BE2C (cell line): Measurements from ENCODE around the gene PRPF4.

ENCODE experiments used
- DNase-seq: peaks from one replicate; pipeline ENCODE4 v3.0.0-alpha.2; 2020
- H3K27me3 ChIP-seq: fragments of 250-450 bp; sonication (Bioruptor Pico); 2 replicates; pipeline ENCODE4 v1.5.1; 2020; ENCODE audit warnings: mild to moderate bottlenecking
- H3K36me3 ChIP-seq: fragments of 250-450 bp; sonication (Bioruptor Pico); 2 replicates; pipeline ENCODE4 v1.5.1; 2020; ENCODE audit warnings: mild to moderate bottlenecking
- H3K4me1 ChIP-seq: fragments of 250-450 bp; sonication (Bioruptor Pico); 2 replicates; pipeline ENCODE4 v1.5.1; 2020
- H3K4me3 ChIP-seq: 2 replicates; pipeline ENCODE4 v1.5.1; 2011; ENCODE audit warnings: low read depth, low read length
- H3K9me3 ChIP-seq: fragments of 250-450 bp; sonication (Bioruptor Pico); 2 replicates; pipeline ENCODE4 v1.5.1; 2020
- TF ChIP-seq, protein P1 (sequence below): IDR thresholded peaks from 2 replicates; pipeline ENCODE4 v1.5.1; 2012; ENCODE audit warnings: mild to moderate bottlenecking, low read depth, low read length

PRPF4 gene

DNA sequence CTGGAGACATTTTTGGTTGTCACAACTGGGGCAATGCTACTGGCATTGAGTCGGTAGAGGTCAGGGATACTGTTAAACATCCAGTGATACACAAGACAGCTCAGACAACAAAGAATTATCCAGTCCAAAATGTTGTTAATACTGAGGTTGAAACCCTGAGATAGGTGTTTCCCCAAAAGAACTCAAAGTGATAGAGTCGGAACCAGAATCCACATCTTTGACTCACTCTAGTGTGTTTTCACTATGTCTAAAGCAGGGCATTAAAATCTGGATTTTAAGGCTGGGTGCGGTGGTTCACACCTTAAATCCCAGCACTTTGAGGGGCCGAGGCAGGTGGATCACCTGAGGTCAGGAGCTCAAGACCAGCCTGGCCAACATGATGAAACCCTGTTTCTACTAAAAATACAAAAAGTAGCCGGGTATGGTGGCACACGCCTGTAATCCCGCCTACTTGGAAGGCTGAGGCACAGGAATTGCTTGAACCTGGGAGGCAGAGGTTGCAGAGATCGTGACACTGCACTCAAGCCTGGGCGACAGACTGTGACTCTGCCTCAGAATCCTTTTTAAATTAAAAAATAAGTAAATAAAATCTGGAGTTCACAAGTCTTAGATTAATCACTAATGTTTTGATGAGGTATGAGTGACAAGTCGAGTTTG, 37.1 kb upstream of the PRPF4 start:
- H3K9me3 ChIP-seq: no peaks in the 10 kb centered on the region
- no peak overlapping the region for H3K4me3 ChIP-seq
- H3K27me3 ChIP-seq: no peaks in the 10 kb centered on the region
- H3K36me3 ChIP-seq: peaks cover 8% of the 10 kb centered on the region; the same call in 1 of the 2 replicates
- no peak for DNase-seq
- TF ChIP-seq, protein P1, sequence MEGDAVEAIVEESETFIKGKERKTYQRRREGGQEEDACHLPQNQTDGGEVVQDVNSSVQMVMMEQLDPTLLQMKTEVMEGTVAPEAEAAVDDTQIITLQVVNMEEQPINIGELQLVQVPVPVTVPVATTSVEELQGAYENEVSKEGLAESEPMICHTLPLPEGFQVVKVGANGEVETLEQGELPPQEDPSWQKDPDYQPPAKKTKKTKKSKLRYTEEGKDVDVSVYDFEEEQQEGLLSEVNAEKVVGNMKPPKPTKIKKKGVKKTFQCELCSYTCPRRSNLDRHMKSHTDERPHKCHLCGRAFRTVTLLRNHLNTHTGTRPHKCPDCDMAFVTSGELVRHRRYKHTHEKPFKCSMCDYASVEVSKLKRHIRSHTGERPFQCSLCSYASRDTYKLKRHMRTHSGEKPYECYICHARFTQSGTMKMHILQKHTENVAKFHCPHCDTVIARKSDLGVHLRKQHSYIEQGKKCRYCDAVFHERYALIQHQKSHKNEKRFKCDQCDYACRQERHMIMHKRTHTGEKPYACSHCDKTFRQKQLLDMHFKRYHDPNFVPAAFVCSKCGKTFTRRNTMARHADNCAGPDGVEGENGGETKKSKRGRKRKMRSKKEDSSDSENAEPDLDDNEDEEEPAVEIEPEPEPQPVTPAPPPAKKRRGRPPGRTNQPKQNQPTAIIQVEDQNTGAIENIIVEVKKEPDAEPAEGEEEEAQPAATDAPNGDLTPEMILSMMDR: no peak
- H3K4me1 ChIP-seq: peaks cover 8% of the 10 kb centered on the region

DNA sequence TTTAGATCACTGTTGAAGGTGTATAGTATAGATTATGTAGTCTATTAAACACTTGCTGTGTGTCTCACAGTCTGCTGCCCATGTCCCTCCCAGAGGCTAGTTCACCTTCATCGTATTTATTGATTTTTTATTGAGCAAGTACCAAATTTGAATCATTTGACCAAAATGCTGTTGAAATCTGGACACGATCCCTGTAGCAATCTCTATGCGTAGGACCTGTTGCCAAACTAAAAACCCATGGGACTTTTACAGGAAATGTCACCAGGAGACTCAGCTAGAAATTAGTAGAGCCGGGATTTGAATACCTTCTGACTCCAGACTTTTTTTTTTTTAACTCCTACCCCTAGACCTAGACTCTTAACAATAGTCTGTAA, 36.6 kb upstream of the PRPF4 start:
- no peaks in the 10 kb centered on the region for H3K27me3 ChIP-seq
- TF ChIP-seq, protein P1: no peak
- DNase-seq: no peak
- H3K9me3 ChIP-seq: no peaks in the 10 kb centered on the region
- no peak overlapping the region for H3K4me3 ChIP-seq
- peaks cover 8% of the 10 kb centered on the region; the same call in 1 of the 2 replicates for H3K36me3 ChIP-seq
- H3K4me1 ChIP-seq: peaks cover 8% of the 10 kb centered on the region

DNA sequence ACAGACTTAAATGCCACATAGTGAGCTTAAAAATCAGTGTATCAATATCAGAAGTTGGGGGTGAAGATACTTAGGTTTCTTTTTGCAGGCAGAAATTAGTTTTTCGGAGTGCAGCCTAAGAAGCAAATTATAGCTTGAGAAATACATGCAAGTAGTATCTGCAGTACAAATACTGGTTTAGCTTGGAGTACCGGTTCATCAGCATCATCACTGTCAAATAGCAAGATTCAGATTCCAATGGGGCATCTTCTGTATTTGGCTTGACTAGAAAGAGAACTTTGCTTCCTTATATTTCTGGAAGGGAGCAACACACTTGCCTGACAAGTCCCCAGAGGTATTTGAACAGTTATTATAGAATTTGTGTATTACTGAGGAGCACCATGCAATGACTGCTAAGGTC, 34.3 kb upstream of the PRPF4 start:
- no peaks in the 10 kb centered on the region for H3K9me3 ChIP-seq
- no peak for DNase-seq
- peaks cover 8% of the 10 kb centered on the region; the same call in 1 of the 2 replicates for H3K36me3 ChIP-seq
- H3K4me1 ChIP-seq: peaks cover 4% of the 10 kb centered on the region
- TF ChIP-seq, protein P1: no peak
- H3K27me3 ChIP-seq: no peaks in the 10 kb centered on the region
- H3K4me3 ChIP-seq: no peak overlapping the region

DNA sequence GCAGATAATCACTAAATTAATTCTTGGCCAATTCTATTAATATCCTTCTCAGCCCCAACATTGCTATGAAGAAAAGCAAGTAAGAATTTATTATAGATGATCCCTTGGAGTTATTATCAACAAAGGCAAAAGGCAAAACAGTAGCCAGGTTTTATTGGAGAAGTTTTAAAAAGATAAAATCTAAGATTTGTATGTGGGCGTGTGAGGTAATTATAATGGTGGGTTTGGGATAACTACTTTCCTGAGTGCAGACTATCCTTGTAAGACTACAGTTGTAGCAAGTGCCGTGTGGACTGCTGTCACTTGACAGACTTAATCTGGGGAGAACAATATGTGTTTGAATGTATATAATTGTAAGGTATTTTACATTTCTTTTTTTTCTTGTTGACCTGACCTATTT, 30.9 kb upstream of the PRPF4 start:
- H3K36me3 ChIP-seq: peaks cover 3% of the 10 kb centered on the region
- H3K4me1 ChIP-seq: peaks cover 13% of the 10 kb centered on the region
- DNase-seq: no peak
- peaks cover 2% of the 10 kb centered on the region; the same call in 1 of the 2 replicates for H3K9me3 ChIP-seq
- TF ChIP-seq, protein P1: no peak
- no peak overlapping the region for H3K4me3 ChIP-seq
- no peaks in the 10 kb centered on the region for H3K27me3 ChIP-seq

DNA sequence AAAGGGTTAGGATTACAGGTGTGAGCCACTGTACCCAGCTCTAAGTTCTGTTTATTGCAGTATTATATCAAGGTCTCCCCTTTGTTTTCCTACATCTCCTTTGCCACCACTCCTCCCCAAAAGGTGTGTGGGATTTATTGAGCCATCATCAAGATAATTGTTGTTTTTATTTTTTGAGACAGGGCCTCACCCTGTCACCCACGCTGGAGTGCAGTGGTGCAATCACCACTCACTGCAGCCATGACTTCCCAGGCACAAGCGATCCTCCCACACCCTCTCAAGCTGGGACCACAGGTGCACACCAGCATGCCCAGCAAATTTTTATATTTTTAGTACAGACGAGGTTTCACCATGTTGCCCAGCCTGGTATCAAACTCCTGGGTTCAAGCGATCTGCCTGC, 29.6 kb upstream of the PRPF4 start:
- TF ChIP-seq, protein P1: no peak
- Histone ChIP-seq H3K9me3 (peaks cover 4% of the 10 kb centered on the region; the same call in 1 of the 2 replicates), H3K4me1 (peaks cover 13% of the 10 kb centered on the region), H3K4me3 (no peak overlapping the region), H3K36me3 (peaks cover 7% of the 10 kb centered on the region), H3K27me3 (no peaks in the 10 kb centered on the region)
- DNase-seq: no peak

DNA sequence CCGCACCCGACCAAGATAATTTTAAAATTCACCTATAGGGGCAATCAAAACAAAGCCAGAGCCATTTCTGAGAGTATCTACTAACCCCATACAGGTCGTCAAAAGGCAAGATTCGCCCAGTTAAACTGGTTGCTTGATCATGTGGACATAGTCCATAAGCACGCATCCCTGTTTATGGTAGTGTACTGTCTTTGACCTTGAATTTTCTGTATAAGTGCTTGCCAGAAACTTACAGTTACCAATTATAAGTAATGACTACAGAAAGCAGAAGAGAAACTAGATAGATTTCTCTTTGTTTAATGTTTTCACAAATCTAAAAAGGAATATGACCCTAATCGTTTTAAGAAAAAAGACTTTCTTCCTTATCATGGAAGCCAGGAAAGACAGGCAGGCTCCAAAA, 28.5 kb upstream of the PRPF4 start:
- TF ChIP-seq, protein P1: no peak
- Histone ChIP-seq H3K36me3 (peaks cover 13% of the 10 kb centered on the region), H3K4me1 (peaks cover 13% of the 10 kb centered on the region), H3K4me3 (no peak overlapping the region), H3K9me3 (peaks cover 4% of the 10 kb centered on the region; the same call in 1 of the 2 replicates), H3K27me3 (no peaks in the 10 kb centered on the region)
- DNase-seq: no peak
